HT-29 (cell line): ENCODE measurements around the gene CPSF3. TPM values are rescaled to one million over a fixed set of nuclear protein-coding genes. Genes with fewer than 3 reads are reported as not detected.

ENCODE experiments used
- DNase-seq: peaks from one replicate; pipeline ENCODE4 v3.0.0-alpha.2; 2015; ENCODE audit warnings: low spot score
- total RNA-seq: library from RNA; depleted of rRNA; stranded (reverse); fragments of >200 nt; shearing (Covaris generic); gene quantifications from 2 replicates; pipeline ENCODE4 v1.2.3, GENCODE V29; 2014

Gene CPSF3
- total RNA-seq, 1 experiment from 2014 or later: 31.7 TPM

DNA sequence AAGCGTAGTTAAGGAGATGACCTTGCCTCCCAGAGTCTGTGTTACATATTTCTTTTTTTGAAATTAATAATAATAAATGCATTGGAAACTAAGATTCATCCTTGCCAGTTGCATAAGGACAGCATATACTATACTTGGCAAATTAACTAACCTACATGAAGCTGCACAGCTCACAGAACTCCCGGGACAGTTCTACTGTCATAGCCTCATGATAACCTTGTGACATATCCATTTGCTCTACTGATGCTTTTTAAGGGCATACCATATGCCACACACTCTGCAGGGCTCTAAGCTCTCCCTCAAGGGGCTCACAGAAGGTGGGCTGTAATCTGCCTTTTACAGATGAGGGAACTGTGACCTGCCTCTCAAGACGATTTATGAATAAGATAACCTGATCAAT, 3.9 kb upstream of the CPSF3 start:
- DNase-seq: no peak

DNA sequence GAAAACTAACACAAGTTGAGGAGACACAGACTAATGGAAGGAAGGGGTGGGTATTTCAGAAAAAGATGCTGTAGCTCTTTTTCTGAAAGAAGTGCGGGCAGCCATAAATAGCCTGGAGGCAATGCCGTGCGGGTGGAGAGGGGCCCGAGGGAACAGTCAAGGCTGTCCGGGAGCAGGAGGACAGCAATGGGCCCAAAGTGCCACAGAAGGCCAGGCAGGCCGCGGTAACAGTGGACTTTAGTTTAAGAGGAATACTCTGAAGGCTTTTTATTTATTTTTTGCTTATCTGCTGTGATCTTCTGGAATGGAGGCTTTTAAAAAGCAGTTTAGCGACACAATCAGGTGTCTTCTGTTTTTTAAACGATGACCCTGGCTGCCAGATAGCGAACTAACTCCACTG, 3.0 kb upstream of the CPSF3 start:
- no peak for DNase-seq

DNA sequence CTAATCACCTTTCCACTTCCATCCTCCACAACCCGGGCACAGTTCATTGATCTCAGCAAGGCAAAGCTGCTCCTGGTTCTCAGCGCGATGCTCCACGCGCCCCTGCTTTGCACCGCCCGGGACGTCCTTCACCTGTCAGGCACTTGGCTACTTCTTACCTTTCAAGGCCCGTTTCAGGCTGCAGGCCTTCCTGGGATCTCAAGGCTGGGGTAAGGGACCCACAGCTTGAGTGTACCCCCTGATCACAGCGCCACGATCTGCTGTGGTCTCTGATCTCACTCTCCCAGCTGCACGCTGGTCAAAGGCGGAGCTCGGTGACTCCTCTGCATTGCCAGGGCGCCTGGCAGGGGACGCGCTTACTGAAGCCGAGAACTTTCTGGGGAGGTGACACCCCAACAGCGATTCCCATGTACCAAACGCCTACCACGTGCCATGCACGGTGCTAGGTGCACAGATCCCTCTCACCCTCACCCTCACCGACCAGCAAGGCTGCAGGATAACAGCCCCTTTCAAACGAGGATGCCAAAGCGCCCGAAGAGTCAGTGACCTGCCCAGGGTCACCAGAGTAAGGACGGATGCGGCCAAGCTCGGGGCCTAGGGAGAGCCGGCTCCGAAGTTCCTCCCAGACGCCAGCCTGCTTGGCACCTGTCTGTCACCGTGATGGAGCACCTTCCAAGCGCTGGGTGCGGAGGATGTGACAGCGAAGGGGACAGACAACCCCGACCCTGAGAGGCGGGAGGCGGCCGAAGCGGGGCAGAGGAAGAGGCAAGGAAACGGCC, 944 bp upstream of the CPSF3 start:
- peak; percentile 65 for DNase-seq

DNA sequence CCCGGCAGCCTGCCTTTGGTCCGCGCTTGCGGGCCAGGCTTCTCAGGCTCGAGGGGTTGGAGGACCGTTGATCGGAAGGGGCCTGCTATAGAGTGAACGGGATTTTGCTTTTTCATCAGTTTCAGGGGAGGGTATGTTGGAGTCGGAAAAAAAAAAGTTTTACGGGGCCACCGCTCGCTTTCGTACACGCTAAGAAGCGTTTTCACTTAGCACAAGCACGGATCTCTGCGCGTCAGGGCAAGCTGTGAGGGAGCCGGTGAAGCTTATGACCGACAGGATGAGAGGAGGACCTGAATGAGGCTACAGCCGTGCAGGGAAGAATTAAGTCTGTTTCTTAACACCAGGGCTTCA, 443 bp downstream of the CPSF3 start:
- peak; percentile 39 for DNase-seq

DNA sequence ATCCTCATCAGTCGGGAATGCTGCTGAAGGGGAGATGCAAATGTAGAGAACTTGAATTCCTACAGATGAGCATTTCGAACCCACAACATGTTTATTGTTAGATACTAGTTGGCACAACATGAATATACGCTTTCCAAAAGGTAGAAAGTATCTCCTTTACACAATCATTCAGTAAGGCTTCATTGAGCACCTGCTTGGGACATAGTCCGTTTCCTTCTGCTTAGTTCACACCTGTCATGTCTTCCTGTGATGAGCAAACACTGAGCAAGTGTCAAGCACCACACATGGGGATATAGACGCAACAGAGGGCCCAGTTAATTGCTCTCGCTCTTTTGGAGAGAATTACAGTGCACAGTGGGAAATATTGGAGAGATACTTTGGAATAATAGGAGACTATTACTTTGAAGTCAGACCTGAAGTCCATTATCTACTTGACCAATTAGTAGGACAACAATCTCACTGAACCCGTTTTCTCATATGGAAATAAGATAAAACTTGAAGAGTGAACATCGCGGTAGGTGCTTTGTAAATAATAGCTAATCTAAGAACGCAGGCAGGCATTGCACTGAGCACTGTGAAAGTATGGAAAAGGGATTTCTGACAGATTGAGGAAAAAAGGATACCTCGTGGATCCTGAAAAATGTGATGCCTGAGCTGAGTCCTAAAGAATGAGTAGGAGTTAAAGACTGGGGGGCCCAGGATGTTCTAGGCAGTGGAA, 1.2 kb downstream of the CPSF3 start:
- DNase-seq: no peak

DNA sequence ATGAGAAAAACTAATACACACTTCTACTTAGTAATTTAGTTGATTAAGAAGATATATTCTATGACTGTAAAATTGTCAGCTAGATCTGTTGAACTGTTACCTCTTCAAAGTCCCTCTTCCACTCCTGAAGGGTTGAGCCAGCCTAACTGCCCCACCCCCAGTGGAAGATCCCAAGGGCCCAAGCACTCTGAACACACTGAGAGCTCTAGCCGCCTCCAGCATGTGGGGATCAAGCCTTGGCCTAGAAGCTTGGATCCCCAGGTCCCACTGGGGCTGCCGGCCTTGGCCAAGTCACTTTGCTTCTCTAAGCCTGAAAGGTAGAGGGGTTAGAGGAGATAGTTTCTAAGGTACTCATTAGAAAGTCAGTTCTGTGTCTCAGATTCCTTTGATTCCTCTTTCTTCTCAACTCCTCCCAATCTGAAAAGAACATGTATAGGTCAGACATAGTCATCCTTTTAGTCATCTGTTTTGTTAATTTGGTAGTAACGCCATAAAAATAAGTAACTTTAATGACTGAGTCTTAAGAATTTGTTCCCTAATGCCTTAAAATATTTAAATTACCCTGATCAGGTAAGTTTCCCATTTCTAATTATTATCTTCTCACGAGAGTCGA, 5.6 kb downstream of the CPSF3 start:
- DNase-seq: no peak

DNA sequence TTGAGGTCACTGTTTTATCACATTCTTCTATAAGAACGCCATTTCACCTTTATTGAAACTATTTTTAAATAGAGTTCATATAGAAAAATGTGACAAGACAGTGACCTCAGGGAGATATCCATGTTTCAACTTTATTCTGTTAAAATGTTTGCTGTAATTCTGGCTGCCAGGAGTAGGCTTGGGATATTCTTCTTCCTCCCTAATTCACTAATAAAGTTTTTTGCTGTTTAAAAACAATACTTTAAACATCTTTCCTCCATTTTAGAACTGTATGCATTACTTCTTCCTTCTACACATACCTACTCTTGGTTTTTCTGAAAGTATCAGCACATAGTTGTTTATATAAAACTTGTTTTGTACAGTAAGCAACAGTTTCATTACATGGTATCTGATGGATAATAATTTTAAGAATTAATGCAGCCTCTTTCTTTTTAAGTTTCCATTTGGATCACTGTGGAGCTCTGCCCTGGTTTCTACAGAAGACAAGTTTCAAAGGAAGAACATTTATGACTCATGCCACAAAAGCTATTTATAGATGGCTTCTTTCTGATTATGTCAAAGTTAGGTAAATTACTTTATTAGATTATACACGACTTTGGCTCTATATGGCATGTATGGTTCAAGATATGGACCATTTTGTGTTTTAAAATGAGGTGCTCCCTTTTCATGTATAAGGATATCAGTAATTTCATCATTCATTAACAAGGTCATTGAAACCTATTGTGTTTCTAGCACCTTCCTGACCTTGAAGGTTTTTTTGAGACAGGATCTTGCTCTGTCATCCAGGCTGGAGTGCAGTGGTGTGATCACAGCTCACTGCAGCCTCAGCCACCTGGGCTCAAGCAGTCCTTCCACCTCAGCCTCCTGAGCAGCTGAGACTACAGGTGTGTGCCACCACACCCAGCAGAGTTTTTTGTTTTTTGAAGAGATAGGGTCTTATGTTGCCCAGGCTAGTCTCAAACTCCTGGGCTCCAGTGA, 7.2 kb downstream of the CPSF3 start:
- DNase-seq: no peak

DNA sequence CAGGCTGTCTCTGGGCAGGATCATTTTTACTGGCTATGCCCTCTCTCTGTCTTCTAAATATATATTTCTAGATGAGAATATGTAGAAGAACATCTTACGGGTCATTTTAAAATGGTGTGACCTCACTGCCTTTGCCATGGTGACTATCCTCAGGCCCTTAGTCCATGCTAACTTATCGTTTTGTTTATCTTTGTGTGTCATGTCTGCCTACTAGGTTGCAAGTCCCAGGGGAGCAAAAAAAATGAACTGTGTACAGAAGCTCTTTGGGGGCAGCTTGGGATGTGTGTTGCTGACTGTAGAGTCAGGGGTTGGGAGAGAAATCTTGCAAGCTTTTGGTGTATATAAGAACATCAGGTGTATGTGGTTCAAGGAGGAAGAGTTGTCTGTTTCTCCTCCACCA, 11.0 kb downstream of the CPSF3 start:
- no peak for DNase-seq

DNA sequence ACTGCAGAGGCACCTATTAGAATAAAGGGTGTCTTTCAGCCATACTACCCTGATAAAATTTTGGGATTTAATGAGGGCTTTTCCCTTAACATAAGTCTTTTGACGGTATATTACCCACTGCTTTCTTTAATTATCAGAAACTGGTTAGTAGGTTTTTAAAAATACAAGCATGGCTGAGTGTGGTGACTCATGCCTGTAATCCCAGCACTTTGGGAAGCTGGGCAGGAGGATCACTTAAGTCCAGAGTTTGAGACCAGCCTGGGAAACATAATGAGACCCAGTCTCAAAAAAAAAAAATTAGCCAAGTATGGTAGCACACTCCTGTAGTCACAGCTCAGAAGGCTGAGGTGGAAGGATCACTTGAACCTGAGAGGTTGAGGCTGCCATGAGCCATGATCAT, 16.1 kb downstream of the CPSF3 start:
- DNase-seq: no peak

DNA sequence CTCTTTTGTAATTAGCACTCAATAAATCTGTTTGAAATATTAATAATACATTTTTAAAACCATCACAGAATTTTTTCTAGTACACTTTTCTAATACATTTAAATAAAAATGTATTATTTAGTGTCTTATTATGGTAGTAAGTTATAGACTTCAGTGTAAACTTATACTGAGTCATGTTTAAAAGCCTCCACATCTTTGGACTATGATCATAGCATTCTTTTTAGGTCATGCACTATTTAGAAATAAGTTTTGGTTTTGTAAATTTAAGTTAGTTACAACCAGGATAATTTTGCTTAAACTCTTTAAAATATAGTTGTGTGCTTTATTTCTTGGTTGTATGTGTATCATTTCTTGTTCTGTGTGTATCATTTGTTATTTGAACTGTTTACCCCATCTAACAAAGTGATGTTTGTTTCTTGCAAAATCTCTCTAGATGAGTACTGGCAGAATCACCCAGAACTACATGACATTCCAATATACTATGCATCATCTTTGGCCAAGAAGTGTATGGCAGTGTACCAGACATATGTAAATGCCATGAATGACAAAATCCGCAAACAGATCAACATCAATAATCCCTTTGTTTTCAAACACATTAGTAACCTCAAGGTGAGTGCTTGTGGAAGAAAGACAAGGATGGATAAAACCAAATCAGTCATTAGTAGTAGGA, 16.7 kb downstream of the CPSF3 start:
- DNase-seq: no peak

DNA sequence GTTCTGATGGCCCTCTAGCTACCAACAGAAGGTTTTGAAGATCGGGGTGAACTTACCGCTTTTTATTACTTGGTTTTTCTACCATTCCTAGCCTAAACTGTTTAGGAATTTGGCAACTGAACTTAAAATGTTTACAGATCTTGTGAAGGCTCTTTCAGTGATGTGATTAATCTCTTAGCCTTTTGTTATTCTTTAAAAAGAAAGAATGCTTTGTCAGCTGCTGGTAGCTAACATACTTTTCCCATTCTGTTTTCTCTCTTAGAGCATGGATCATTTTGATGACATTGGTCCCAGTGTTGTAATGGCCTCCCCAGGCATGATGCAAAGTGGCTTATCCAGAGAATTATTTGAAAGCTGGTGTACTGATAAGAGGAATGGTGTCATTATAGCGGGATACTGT, 18.1 kb downstream of the CPSF3 start:
- no peak for DNase-seq

DNA sequence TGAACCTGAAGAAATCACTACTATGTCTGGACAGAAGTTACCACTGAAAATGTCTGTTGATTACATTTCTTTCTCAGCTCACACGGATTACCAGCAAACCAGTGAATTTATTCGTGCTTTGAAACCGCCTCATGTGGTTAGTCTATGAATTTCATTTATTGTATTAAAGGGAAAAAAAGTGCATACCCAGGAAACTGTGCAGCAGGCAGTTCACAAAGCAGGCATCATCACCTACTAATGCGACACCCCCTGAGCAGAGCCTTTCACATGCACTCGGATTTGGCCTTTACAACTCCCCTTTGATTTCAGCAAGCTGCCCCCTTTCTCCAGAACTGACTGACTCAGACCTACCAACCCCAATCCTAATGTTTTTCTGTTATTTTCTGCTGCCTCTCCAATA, 20.1 kb downstream of the CPSF3 start:
- DNase-seq: no peak

DNA sequence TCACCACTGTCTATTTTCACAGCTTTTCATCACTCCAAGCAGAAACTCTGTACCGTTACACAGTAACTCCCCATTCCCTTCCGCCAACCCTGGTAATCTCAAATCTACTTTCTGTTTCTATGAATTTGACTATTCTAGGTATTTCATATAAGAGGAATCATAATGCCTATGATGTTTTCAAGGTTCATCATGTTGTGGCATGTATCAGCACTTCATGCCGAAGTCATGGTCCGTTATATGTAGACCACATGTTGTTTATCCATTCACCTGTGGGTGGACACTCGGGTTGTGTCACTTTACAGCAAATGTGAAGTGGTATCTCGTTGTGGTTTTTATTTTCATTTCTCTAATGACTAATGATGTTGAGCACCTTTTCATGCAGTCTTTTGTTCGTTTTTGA, 21.6 kb downstream of the CPSF3 start:
- no peak for DNase-seq

DNA sequence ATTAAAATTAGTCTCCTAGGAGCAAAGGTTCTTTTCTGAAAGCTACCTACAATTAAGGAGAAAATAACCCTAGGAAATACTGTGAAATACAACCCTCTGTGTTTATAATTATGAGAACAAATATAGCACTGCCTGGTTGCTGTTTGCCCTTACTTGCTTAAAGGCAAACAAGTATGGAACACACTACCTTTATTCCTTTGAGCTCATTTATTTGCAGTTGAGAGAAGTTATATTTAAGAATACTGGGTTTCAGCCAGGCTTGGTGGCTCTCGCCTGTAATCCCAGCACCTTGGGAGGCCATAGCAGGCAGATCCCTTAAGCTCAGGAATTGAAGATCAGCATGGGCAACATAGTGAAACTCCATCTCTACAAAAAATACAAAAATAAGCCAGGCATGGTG, 27.8 kb downstream of the CPSF3 start:
- DNase-seq: no peak

DNA sequence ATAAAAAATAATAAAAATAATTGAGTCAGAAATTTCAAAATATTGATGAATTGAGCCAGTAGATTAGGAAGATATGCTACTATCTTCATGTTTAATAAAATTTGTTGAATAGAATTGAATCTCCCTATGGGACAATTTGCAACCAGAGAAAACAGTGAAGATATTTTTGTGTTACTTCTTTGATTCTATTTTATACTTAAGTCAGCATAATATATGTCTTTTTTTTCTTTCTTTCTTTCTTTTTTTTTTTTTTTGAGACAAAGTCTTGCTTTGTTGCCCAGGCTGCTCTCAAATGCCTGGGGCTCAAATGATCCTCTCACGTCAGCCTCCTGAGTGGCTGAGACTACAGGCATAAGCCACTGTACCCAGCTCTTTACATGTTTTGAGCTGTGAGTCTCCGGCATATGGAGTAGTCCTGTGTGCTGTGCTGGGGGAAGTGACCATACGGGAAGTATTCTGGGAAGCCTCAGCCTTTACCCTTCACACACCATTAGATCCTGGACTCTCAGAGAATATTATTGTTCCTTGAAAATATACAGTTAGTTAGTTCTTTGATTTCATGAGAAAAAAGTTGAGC, 37.1 kb downstream of the CPSF3 start:
- DNase-seq: no peak

DNA sequence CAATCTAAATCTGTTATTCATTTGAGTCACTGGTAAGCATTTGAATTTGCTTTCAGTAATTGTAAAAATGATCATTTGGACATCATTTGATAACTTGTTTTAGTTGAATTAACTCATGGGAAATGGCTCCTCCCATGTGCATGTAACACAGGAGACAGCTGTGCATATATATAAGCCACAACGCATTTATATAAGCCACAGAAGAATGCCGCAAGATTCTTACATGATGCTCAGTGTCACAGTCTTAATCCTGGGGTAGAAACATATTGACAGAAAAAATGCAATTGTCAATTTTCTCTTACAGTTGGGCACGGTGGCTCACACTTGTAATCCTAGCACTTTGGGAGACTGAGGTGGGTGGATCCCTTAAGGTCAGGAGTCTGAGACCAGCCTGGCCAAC, 37.6 kb downstream of the CPSF3 start:
- DNase-seq: no peak

DNA sequence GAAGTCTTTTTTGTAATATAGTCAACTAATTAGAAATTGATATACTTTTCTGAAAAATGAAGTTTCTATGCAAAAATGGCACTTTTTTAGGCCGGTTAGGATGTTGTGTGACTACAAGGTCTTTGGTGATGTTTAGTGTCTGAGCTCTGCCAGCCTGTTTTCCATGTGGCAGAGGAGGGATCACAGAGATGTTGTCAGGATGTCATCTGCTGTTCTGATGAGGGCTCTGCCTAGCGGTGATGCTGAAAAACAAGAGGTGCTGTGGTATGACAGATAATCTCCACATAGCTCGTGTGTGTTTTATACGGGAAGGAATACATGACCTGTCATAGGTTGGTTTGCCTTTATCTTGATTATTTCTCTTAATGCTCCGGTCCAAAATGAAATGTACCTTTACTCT, 38.9 kb downstream of the CPSF3 start:
- DNase-seq: no peak

DNA sequence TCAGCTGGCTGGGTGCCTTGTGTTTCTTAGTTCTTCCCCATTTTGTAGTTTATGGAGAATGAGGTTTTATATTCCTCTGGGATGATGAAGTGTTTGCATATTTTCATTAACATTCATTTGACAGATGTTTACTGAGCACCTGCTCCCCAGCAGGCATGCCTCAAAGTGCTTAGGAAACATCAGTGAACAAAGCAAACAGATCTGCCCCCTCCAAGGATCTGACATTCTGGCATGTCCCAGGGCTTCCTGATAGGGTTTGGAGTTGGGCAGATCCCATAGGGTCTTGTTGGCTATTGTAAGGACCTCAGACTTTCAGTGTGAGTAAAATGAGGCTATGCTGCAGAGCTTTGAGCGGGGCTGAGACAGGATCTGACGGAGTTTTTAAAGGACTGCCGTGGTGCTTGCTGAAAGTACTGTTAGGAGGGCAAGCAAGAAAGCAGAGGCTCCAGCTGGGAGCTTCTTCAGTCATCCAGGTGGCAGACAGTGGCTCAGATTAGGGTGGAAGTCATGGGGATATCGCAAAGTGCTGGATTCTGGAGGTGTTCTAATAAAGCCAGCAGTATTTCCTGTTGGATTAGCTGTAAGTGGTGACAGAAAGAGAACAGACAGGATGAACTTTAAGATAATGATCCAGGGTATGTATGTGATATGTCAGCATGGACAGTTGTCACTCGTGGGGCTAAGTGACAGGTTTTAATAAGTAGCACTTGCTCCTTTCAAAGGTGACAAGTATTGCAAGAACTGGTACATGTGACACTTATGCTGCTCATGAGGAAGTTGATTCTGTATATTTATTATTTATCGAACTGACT, 39.6 kb downstream of the CPSF3 start:
- DNase-seq: no peak

DNA sequence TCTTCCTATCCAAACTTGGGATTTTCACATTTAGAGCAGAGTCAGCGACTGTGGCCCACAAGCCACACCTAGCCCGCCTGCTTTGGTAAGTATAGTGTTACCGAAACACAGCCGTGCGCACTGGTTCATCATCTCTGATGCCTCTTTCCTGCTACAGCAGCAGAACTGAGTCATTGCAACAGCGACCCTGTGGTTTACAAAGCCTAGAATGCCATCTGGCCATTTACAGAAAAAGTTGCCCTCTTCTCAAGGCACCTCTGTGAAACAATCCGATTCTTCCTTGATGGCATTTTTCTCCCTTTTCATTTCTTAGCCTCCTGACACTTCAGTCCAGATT, 40.2 kb downstream of the CPSF3 start:
- no peak for DNase-seq

DNA sequence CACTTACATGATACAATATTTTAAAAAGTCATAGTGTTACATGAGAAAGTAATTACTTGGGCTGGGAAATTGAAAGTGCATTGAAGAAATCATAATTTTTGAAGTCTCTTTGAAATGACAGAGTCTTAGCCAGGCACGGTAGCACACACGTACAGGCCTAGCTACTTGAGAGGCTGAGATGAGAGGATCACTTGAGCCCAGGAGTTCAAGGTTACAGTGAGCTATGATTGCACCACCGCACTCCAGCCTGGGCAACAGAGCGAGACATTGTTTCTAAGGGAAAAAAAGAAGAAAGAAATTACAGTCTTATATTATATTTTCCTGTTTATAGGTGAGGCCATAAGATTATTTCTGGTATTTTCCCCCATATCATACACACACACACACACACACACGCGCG, 41.7 kb downstream of the CPSF3 start:
- no peak for DNase-seq
